NCI-H345 treated with DMSO at 0.1 percent for 48 hours (cell line): Measurements from ENCODE around the gene PRRC2C.
"Not testable (repeated sequence)": the region's sequence is repeated elsewhere in the genome, so short reads cannot be mapped to it uniquely, and the experiment has no call there.

Experiments
- DNase-seq: peaks from one replicate; lab custom pipeline; 2025; ENCODE audit not compliant: unreplicated experiment; lab: John Stamatoyannopoulos, UW

PRRC2C gene

DNA sequence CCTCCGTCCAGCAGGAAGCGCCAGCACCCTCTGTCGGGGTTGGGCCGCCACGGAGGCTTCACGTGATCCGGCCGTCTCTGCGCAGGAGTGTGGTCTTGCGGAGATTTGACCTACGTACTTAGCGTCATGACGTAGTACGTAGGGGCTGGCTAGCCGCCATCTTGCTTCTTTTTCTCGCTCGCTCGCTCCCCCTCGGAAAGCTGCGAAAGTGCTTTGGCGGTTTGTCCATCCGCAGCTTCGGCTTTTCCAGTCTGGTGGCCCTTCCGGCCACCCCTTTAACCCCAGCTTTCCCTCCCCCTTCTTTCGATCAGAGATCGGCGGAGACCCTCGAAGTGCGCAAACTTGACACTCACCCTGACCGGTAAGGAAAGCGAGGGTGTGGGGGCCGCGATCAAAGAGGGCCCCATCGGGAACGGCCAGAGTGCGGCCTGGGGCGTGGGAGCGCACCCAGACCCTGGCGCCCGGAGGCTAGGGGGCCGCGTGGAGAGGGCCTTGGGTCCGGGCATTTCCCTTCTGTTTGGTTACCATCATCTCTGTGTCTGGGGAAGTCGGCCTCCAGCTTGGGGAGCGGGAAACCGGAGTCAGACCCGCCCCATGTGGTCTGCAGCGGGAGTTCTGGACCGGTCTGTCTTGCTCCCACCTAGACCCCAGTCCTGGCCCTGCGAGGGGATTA is at the start of gene PRRC2C:
TSS of gene PRRC2C (plus strand) at position 156 of the 673 bp plus-strand sequence. CDS start 26,559 bp downstream, outside the sequence.
- peak; percentile 93 for DNase-seq

- DNase-seq: no peak
Measured at GRCh38 chr1:171438441-171438840, 46.9 kb upstream of the PRRC2C start.

- DNase-seq: not testable (repeated sequence)
Measured at GRCh38 chr1:171440201-171440600, 45.1 kb upstream of the PRRC2C start.

DNA sequence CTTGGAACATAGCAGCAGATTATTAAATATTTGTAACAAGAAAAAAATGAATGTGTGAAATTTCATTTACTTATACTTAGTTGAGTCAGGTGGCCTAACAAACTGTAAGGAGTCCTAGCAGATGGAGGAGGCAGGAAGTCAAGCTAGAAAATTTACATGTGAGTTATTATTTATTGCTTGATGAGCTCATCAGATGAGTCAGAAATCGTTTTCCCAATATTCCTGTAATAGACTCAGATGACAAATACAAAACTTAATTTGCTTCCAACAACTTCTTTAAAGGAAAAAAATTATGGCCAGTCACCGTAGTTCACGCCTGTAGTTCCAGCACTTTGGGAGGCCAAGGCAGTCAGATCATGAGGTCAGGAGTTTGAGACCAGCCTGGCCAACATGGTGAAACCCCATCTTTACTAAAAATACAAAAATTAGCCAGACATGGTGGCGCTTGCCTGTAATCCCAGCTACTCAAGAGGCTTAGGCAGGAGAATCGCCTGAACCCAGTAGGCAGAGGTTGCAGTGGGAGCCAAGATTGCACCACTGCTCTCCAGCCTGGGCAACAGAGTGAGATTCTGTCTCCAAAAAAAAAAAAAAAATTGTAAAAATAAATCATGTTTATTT is 43.9 kb upstream of the PRRC2C start:
- not testable (repeated sequence) for DNase-seq

- DNase-seq: no peak
Measured at GRCh38 chr1:171446386-171446785, 38.9 kb upstream of the PRRC2C start.

GRCh38 chr1:171455967-171456366 is 29.4 kb upstream of the PRRC2C start:
- no peak for DNase-seq

DNA sequence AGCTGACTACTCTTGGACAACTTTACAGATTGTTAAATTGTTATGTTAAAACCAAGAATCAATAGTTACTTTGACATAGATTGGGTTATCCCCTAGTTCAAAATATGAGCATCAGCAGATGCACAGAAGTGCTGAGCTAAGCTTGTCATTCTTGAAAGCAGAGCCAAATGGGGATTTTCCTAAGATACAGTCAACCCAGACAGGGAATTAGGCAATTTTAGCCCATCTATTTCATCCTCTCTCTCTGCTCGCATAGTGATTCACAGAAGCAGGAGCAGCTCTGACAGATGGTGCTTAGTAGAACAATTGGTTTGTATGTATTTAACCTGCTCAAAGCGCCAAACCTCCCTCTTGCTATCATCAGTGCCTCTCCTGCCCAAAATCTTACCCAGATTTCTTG is 27.9 kb upstream of the PRRC2C start:
- no peak for DNase-seq

DNA sequence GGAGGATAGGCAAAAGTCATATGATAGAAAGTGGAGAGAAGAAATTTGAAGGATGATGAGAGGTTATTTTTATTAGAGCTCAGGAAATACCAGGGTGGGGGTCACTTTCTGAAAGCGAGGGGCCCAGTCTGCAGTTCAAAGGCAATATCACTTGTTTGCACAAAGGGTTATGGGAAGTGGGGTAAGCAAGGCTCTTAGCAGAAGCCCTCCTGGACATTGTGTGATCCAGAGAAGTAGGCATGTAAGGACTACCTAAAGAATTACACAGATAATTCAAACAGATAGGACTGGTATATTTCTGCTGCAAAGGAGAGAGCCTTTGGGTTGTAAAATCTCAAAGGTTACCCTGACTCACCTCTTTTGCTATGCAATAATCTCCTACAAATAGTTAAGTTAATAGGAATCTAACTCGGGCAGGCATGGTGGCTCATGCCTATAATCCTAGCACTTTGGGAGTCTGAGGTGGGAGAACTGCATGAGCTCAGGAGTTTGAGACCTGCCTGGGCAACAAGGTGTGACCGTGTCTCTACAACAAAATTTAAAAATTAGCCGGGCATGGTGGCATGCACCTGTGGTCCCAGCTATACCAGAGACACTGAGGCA is 25.2 kb upstream of the PRRC2C start:
- DNase-seq: no peak

DNA sequence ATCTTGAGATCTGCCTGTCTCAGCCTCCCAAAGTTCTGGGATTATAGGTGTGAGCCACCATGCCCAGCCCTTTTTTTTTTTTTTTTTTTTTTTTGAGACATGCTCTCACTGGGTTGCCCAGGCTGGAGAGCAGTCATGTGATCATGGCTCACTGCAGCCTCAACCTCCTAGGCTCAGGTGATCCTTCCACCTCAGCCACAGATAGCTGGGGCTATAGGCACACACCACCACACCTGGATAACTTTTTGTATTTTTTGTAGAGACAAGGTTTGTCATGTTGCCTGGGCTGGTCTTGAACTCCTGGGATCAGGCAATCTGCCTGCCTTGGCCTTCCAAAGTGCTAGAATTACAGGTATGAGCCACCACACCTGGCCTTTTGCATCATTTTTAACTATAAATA is 17.7 kb upstream of the PRRC2C start:
- no peak for DNase-seq

- DNase-seq: no peak
Measured at GRCh38 chr1:171468120-171468750, 17.1 kb upstream of the PRRC2C start.

DNA sequence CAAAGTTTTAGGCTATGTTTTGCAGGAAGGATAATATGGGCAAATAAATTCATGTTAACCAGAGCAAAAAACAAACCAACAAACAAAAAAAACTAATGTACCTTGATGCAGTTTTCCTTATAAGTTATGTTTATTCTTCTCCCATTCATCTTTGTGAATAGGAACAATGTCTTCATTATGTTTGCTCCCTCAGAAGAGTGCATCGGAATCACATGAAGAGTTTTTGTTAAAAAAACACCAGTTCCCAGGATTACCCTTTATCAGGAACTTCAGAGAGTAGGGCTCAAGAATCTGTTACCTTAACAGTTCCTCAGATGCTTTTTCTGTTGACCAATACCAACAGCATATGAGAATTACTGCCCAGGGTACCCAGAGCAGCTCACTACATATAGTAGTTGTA is 14.6 kb upstream of the PRRC2C start:
- no peak for DNase-seq

- DNase-seq: no peak
Measured at GRCh38 chr1:171472183-171472647, 13.1 kb upstream of the PRRC2C start.

GRCh38 chr1:171476829-171477228 is 8.5 kb upstream of the PRRC2C start:
- DNase-seq: no peak

GRCh38 chr1:171477804-171478203 is 7.5 kb upstream of the PRRC2C start:
- no peak for DNase-seq

GRCh38 chr1:171480035-171480434 is 5.3 kb upstream of the PRRC2C start:
- DNase-seq: no peak

DNA sequence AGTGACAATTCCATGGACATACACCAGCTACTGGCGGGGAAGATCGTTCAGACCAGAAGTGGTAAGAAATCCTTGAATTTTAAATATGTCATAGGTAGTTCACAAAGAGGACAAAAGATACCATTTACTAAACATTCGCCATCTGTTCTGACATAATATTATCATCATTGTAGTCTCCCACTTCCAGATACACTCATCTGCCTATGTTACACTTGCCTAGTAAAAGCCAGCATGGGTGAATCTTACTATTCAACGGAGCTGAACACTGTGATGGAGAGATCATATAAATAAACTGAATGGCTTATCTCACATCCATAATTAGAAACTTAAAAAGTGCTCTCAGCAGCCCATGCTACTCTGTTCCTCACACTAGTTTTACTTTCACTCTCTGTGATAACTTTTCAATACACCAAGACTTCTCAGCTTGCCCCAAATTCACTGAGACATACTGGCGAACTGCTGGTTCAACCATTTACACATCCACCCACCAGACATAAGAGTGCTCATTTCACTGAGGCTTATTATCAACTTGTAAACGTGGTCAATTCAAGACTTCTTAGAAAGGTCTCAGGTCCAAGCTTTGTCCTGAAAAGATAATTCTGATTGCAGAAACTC is 463 bp upstream of the PRRC2C start:
- DNase-seq: peak; percentile 48

DNA sequence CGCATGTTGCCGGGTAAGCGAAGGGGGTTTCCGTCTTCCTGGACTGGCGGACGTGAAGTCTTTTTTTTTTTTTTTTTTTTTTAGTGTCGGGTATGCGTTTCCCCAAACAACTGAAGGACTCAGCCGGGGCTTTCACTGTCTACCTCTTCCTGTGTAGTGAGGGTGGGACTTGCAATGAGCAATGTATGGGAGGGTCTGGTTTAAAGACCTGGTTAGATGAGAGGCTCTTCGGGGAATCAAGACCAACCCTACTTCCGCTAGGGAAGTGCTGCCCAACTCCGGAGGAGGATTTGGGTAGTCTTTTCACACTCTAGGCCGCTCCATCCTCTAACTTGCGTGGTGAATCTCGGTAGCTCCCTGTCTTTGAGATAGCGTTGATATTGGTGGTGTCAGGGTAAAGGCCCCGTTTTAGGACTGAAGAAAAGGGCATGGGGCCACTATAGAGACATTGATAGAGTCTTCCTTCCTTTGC is 754 bp downstream of the PRRC2C start:
- no peak for DNase-seq

- no peak for DNase-seq
Measured at GRCh38 chr1:171487038-171487437, 1.7 kb downstream of the PRRC2C start.

GRCh38 chr1:171488190-171488929 is 3.0 kb downstream of the PRRC2C start:
- DNase-seq: no peak

DNA sequence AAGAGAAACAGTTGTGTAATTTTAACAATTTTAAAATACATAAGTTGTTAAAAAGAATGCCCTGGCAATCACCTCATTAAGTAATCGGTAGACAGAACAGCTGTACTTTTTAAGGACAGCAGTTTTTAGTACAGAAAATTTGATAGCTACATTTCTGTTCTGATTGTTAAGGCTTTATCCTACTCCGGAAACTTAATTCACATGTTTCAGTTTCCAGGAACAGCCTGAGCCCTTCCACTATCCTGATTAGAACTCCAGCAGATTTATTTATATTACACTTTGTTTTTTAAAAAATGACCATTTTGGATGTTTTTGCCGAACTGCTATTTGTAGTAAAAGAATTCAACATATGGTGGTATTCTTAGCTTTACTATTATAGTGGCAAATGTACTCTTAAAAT is 8.7 kb downstream of the PRRC2C start:
- no peak for DNase-seq

GRCh38 chr1:171495444-171495843 is 10.1 kb downstream of the PRRC2C start:
- no peak for DNase-seq
